GM12892 (cell line): ENCODE data around the gene NFIB.

Experiments
- POLR2A ChIP-seq: IDR thresholded peaks from 2 replicates; pipeline ENCODE4 v1.6.1; 2011; ENCODE audit warnings: low read depth, low read length, control low read depth
- POLR2AphosphoS5 ChIP-seq: IDR thresholded peaks from 2 replicates; pipeline ENCODE4 v1.6.1; 2011; ENCODE audit warnings: low read depth, low read length, control low read depth
- TAF1 ChIP-seq: IDR thresholded peaks from 2 replicates; pipeline ENCODE4 v1.6.1; 2011; ENCODE audit warnings: low read depth, mild to moderate bottlenecking, control low read depth, low read length, borderline replicate concordance

DNA sequence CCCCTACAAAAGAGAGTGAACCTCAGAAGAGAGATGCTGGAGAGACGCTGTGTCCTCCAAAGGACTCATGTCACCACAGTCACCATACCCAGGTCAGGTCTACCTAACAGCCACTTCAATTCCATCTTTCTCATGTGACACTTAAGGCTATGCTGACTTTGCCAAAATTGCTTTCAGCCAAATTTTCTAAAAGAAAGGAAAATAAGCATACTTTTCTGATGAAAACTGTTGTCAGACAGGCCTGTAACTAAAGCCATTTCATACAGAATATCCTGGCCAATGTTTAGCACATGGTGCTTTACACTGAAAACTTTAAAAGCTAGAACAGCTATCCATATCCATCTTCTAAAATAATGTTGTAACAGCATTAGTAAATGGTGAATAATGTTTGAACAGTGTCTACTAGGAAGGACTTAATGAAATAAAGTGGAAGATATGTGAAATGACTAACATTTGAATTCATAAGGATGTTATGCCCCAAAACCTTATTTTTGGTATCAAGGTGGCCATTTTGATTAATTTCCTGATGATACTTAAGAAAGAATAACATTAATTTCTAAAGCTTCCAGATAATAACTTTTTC is 97.2 kb downstream of the NFIB start:
- TF ChIP-seq POLR2A (no peak), TAF1 (no peak), POLR2AphosphoS5 (no peak)
